Left kidney (tissue), 2 donors: ENCODE results near the gene SLC7A10. TPM values are rescaled to one million over a fixed set of nuclear protein-coding genes. Genes with fewer than 3 reads are reported as not detected.
"Not testable (repeated sequence)": the region's sequence is repeated elsewhere in the genome, so short reads cannot be mapped to it uniquely, and the experiment has no call there.

Experiments used
- DNase-seq: peaks from one replicate; pipeline ENCODE4 v3.0.0-alpha.2; 2013
- polyA plus RNA-seq: library from polyadenylated mRNA; unstranded; fragments of 120-200 nt; gene quantifications from one replicate; pipeline ENCODE4 v1.2.1, GENCODE V29; 2013; ENCODE audit not compliant: insufficient read length

Gene SLC7A10
- polyA plus RNA-seq, 1 donor: 0.47 TPM

- DNase-seq: no peak
These were observed 13.0 kb upstream of the SLC7A10 start for GRCh38 chr19:33238481-33239149.

- DNase-seq: no peak
These were observed 11.2 kb upstream of the SLC7A10 start for GRCh38 chr19:33236696-33237390.

GRCh38 chr19:33235996-33236350 lies 10.3 kb upstream of the SLC7A10 start:
- DNase-seq: no peak

- peak; percentile 60 for DNase-seq
These were observed 9.8 kb upstream of the SLC7A10 start for GRCh38 chr19:33235269-33235995.

- DNase-seq: no peak
These were observed 9.1 kb upstream of the SLC7A10 start for GRCh38 chr19:33234736-33235135.

GRCh38 chr19:33234092-33234491 lies 8.4 kb upstream of the SLC7A10 start:
- no peak for DNase-seq

GRCh38 chr19:33233056-33233873 lies 7.6 kb upstream of the SLC7A10 start:
- no peak for DNase-seq

GRCh38 chr19:33232656-33233055 lies 7.0 kb upstream of the SLC7A10 start:
- no peak for DNase-seq

GRCh38 chr19:33231511-33231910 lies 5.9 kb upstream of the SLC7A10 start:
- no peak for DNase-seq

GRCh38 chr19:33229962-33230361 lies 4.3 kb upstream of the SLC7A10 start:
- no peak for DNase-seq

- no peak for DNase-seq
These were observed 2.4 kb upstream of the SLC7A10 start for GRCh38 chr19:33227870-33228599.

GRCh38 chr19:33227242-33227650 lies 1.6 kb upstream of the SLC7A10 start:
- DNase-seq: no peak

- no peak for DNase-seq
These were observed 1.0 kb upstream of the SLC7A10 start for GRCh38 chr19:33226550-33227241.

- DNase-seq: no peak
These were observed 774 bp downstream of the SLC7A10 start for GRCh38 chr19:33224694-33225457.

- DNase-seq: not testable (repeated sequence)
These were observed 3.4 kb downstream of the SLC7A10 start for GRCh38 chr19:33222255-33222654.

GRCh38 chr19:33221638-33222037 lies 4.0 kb downstream of the SLC7A10 start:
- no peak for DNase-seq

- DNase-seq: no peak
These were observed 4.9 kb downstream of the SLC7A10 start for GRCh38 chr19:33220735-33221134.

GRCh38 chr19:33220115-33220514 lies 5.5 kb downstream of the SLC7A10 start:
- DNase-seq: no peak

GRCh38 chr19:33219261-33219815 lies 6.3 kb downstream of the SLC7A10 start:
- DNase-seq: no peak

- no peak for DNase-seq
These were observed 7.8 kb downstream of the SLC7A10 start for GRCh38 chr19:33217881-33218280.
